Mucosa of descending colon (tissue), 3 donors: ENCODE results near the gene KLHDC1. TPM values are rescaled to one million over a fixed set of nuclear protein-coding genes. Genes with fewer than 3 reads are reported as not detected.
"Not testable (repeated sequence)": the region's sequence is repeated elsewhere in the genome, so short reads cannot be mapped to it uniquely, and the experiment has no call there.

Source experiments
- ATAC-seq: fragments of 200-7000 bp; cut with Tn5 transposase; one replicate; pipeline ENCODE4 v1.9.1; 2020; ENCODE audit warnings: mild to moderate bottlenecking, moderate library complexity
- DNase-seq, 3 donors: peaks; one replicate each; pipeline ENCODE4 v3.0.0-alpha.2; 2020
- H3K36me3 ChIP-seq: fragments of 200-600 bp; one replicate; pipeline ENCODE4 v1.8.0; 2021; ENCODE audit warnings: low read depth, mild to moderate bottlenecking
- H3K4me1 ChIP-seq: fragments of 200-600 bp; one replicate; pipeline ENCODE4 v1.8.0; 2021; ENCODE audit warnings: low read depth, mild to moderate bottlenecking
- H3K4me3 ChIP-seq: fragments of 200-600 bp; one replicate; pipeline ENCODE4 v1.8.0; 2021; ENCODE audit warnings: mild to moderate bottlenecking
- H3K9me3 ChIP-seq: fragments of 200-600 bp; one replicate; pipeline ENCODE4 v1.8.0; 2021; ENCODE audit warnings: mild to moderate bottlenecking
- CTCF ChIP-seq: fragments of 200-600 bp; IDR thresholded peaks from one replicate; pipeline ENCODE4 v1.8.0; 2022; ENCODE audit warnings: antibody characterized with exemption, mild to moderate bottlenecking
- intact Hi-C, 2 donors: fragments of 100-400 bp; cut with DNase I in 1 of 2; cut with micrococcal nuclease in 1 of 2; formaldehyde crosslinking; loops; one replicate each; pipeline versions ENCODE4 v1.11.0 to v1.11.1; 2022; cut with DNase I, micrococcal nuclease
- total RNA-seq, 3 donors: library from RNA; stranded (reverse); fragmentation: NEBNext Ultra II Directional in 2 of 3; extraction: Animal tissue kit (Norgen Biotek cat#: 25700) in 2 of 3; gene quantifications; one replicate each; pipeline versions ENCODE4 v1.2.1 to v1.2.4, GENCODE V29; 2021 to 2023
- donor health status: DM: no; HTN: no; CAD: no; lungs with moderate emphysema.
- donor health status: DM: no; HTN: no; CAD: no.
- donor health status: DM: no; HTN: yes; CAD: no.

The KLHDC1 gene
- total RNA-seq, 3 donors from 2014 or later: 1.8 to 12.5 (median 2.7) TPM

GRCh38 chr14:49703965-49704364 lies 11.0 kb downstream of the KLHDC1 start:
- H3K4me3 ChIP-seq: no peak overlapping the region

GRCh38 chr14:49704471-49704870 lies 11.6 kb downstream of the KLHDC1 start:
- H3K4me3 ChIP-seq, H3K36me3 ChIP-seq, H3K9me3 ChIP-seq, ATAC-seq, DNase-seq, H3K4me1 ChIP-seq, intact Hi-C loops: not testable (repeated sequence)

More at GRCh38 chr14:49703965-49704364, 11.0 kb downstream of the KLHDC1 start:
- Histone ChIP-seq H3K4me1 (no peaks in the 10 kb centered on the region), H3K36me3 (no peaks in the 10 kb centered on the region), H3K9me3 (no peaks in the 10 kb centered on the region)
- TF ChIP-seq CTCF: no peak
- DNase-seq (no peak), ATAC-seq (no peak)
- intact Hi-C loops: no loop called here

- ATAC-seq, H3K36me3 ChIP-seq, H3K4me3 ChIP-seq, H3K9me3 ChIP-seq, H3K4me1 ChIP-seq, DNase-seq, intact Hi-C loops: not testable (repeated sequence)
Observed at GRCh38 chr14:49710993-49711392, 18.1 kb downstream of the KLHDC1 start.

GRCh38 chr14:49720744-49721143 lies 27.8 kb downstream of the KLHDC1 start:
- ATAC-seq (no peak), DNase-seq (no peak)
- no peak for TF ChIP-seq CTCF
- H3K4me1 ChIP-seq: no peaks in the 10 kb centered on the region
- no peaks in the 10 kb centered on the region for H3K9me3 ChIP-seq
- no peak overlapping the region for H3K4me3 ChIP-seq
- intact Hi-C loops: no loop called here
- no peaks in the 10 kb centered on the region for H3K36me3 ChIP-seq

GRCh38 chr14:49721733-49722435 lies 29.0 kb downstream of the KLHDC1 start:
- H3K4me1 ChIP-seq, intact Hi-C loops, H3K9me3 ChIP-seq, ATAC-seq, H3K4me3 ChIP-seq, DNase-seq, H3K36me3 ChIP-seq: not testable (repeated sequence)

- Histone ChIP-seq H3K36me3 (no peaks in the 10 kb centered on the region), H3K9me3 (no peaks in the 10 kb centered on the region), H3K4me3 (no peak overlapping the region), H3K4me1 (no peaks in the 10 kb centered on the region)
- DNase-seq (no peak), ATAC-seq (no peak)
- intact Hi-C loops: no loop called here
- TF ChIP-seq CTCF: no peak
Observed at GRCh38 chr14:49727171-49727570, 34.3 kb downstream of the KLHDC1 start.

- no peak for TF ChIP-seq CTCF
- no peak for ATAC-seq
- Histone ChIP-seq H3K36me3 (no peaks in the 10 kb centered on the region), H3K4me3 (no peak overlapping the region), H3K9me3 (no peaks in the 10 kb centered on the region), H3K4me1 (no peaks in the 10 kb centered on the region)
- intact Hi-C loops: no loop called here
- no peak for DNase-seq
Observed at GRCh38 chr14:49732896-49733295, 40.0 kb downstream of the KLHDC1 start.
